ENCODE results near the gene SEMA6B. TPM values are rescaled to one million over a fixed set of nuclear protein-coding genes. Genes with fewer than 3 reads are reported as not detected.

The SEMA6B gene
- total RNA-seq, 1 donor from 2014 or later: not detected

GRCh38 chr19:4496304-4496703 is 63.2 kb downstream of the SEMA6B start:
- no peak overlapping the region for H3K4me3 ChIP-seq (ENCODE audit: low read depth, low read length)
- no peak for TF ChIP-seq CTCF (conservative IDR thresholded peaks at IDR 0.05; ENCODE audit: low read depth, low read length)

GRCh38 chr19:4495471-4495870 is 64.0 kb downstream of the SEMA6B start:
- H3K4me3 ChIP-seq (ENCODE audit: low read depth, low read length): no peak overlapping the region
- TF ChIP-seq CTCF (conservative IDR thresholded peaks at IDR 0.05; ENCODE audit: low read depth, low read length): peak; percentile 24
- DNase-seq (ENCODE audit: low read depth): no peak

More at GRCh38 chr19:4496304-4496703, 63.2 kb downstream of the SEMA6B start:
- DNase-seq (ENCODE audit: low read depth): no peak

- TF ChIP-seq CTCF (conservative IDR thresholded peaks at IDR 0.05; ENCODE audit: low read depth, low read length): no peak
- DNase-seq (ENCODE audit: low read depth): no peak
- no peak overlapping the region for H3K4me3 ChIP-seq (ENCODE audit: low read depth, low read length)
Observed at GRCh38 chr19:4494691-4495064, 64.8 kb downstream of the SEMA6B start.

GRCh38 chr19:4493929-4494690 is 65.4 kb downstream of the SEMA6B start:
- no peak overlapping the region for H3K4me3 ChIP-seq (ENCODE audit: low read depth, low read length)
- DNase-seq (ENCODE audit: low read depth): no peak
- TF ChIP-seq CTCF (conservative IDR thresholded peaks at IDR 0.05; ENCODE audit: low read depth, low read length): no peak

GRCh38 chr19:4493104-4493928 is 66.2 kb downstream of the SEMA6B start:
- no peak for DNase-seq (ENCODE audit: low read depth)
- H3K4me3 ChIP-seq (ENCODE audit: low read depth, low read length): no peak overlapping the region
- TF ChIP-seq CTCF (conservative IDR thresholded peaks at IDR 0.05; ENCODE audit: low read depth, low read length): no peak

Other genes starting within 250 kb of the SEMA6B start
- gene STAP2, start 220.9 kb downstream of the SEMA6B start, total RNA-seq: 49.2 and 70.8 TPM in 2 replicates
- 3.9 and 6.3 TPM in 2 replicates for gene MPND, start 216.1 kb downstream of the SEMA6B start, total RNA-seq
- 66.5 and 109 TPM in 2 replicates for gene SH3GL1, start 159.1 kb downstream of the SEMA6B start, total RNA-seq
- 36.7 and 50.2 TPM in 2 replicates for gene CHAF1A, start 157.0 kb downstream of the SEMA6B start, total RNA-seq
- gene UBXN6, start 101.9 kb downstream of the SEMA6B start, total RNA-seq: 40.9 and 62.4 TPM in 2 replicates
- 91.8 and 93.8 TPM in 2 replicates for gene HDGFL2, start 87.4 kb downstream of the SEMA6B start, total RNA-seq
- not detected in 2 replicates for gene PLIN4, start 41.2 kb downstream of the SEMA6B start, total RNA-seq
- 0.06 TPM in 1 of 2 replicates, not detected in the other for gene PLIN5, start 24.5 kb downstream of the SEMA6B start, total RNA-seq
- gene LRG1, start 19.6 kb downstream of the SEMA6B start, total RNA-seq: 0.35 TPM in 1 of 2 replicates, not detected in the other
- gene TNFAIP8L1, start 79.8 kb upstream of the SEMA6B start, total RNA-seq: 6.7 and 7.4 TPM in 2 replicates
- gene MYDGF, start 110.7 kb upstream of the SEMA6B start, total RNA-seq: 83.0 and 126 TPM in 2 replicates
- gene DPP9, start 164.2 kb upstream of the SEMA6B start, total RNA-seq: 85.3 and 127 TPM in 2 replicates
- gene FEM1A, start 232.1 kb upstream of the SEMA6B start, total RNA-seq: 10.4 and 16.3 TPM in 2 replicates